Body of pancreas (tissue), 4 donors: Measurements from ENCODE around the gene VPS72. TPM values are rescaled to one million over a fixed set of nuclear protein-coding genes. Genes with fewer than 3 reads are reported as not detected.

Experiments used
- ATAC-seq: fragments of 150-250 bp; one replicate; pipeline ENCODE4 v1.9.1; 2016
- DNase-seq, 4 donors: peaks; one replicate each; pipeline ENCODE4 v3.0.0-alpha.2; 2019
- H3K27ac ChIP-seq, 4 donors: fragments of 200-600 bp; sonication (generic); 1 replicate in 3 of 4; 2 replicates in 1 of 4; pipeline versions ENCODE4 v1.5.1 to v1.6.1; 2016 to 2019; ENCODE audit warnings: mild to moderate bottlenecking in 1 of 4, mixed read lengths in 1 of 4, moderate library complexity in 1 of 4
- H3K27me3 ChIP-seq, 2 donors: fragments of 200-600 bp; sonication (generic); one replicate each; pipeline ENCODE4 v1.6.0; 2016; ENCODE audit warnings: mild to moderate bottlenecking in 1 of 2
- H3K36me3 ChIP-seq, 2 donors: fragments of 200-600 bp; sonication (generic); replicated peaks in 1 of 2; 2 replicates each; pipeline ENCODE4 v1.5.1; 2016; ENCODE audit warnings: low read depth in 2 of 2; ENCODE audit not compliant: insufficient read depth in 1 of 2
- H3K4me1 ChIP-seq: fragments of 200-600 bp; sonication (generic); one replicate; pipeline ENCODE4 v1.6.0; 2016
- H3K4me3 ChIP-seq, 2 donors: fragments of 200-600 bp; sonication (generic); 1 replicate in 1 of 2; 2 replicates in 1 of 2; pipeline ENCODE4 v1.5.1; 2016 to 2019
- H3K9me3 ChIP-seq, 3 donors: fragments of 200-600 bp; sonication (generic); 1 replicate in 2 of 3; 2 replicates in 1 of 3; pipeline ENCODE4 v1.5.1; 2016
- POLR2A ChIP-seq, 3 donors: fragments of 450-650 bp; IDR thresholded peaks; one replicate each; pipeline ENCODE4 v1.6.1; 2016; ENCODE audit warnings: antibody characterized with exemption in 3 of 3, mild to moderate bottlenecking in 2 of 3
- WGBS, 2 donors: methylation state at CpG; one replicate each; pipeline ENCODE4 v1.1.5; 2017; 5-methylcytosine and 5-hydroxymethylcytosine counted together
- intact Hi-C: fragments of 100-400 bp; cut with DNase I; formaldehyde crosslinking; loops from one replicate; pipeline ENCODE4 v1.15.1; 2023
- total RNA-seq, 2 donors: library from RNA; depleted of rRNA; stranded (reverse); fragments of >200 nt; gene quantifications; one replicate each; pipeline ENCODE4 v1.1.0, GENCODE V29; 2016
- TF ChIP-seq, protein P1 (sequence below), 7 experiments: fragments of 450-650 bp in 4 of 7; fragments of 200-600 bp in 3 of 7; sonication (generic) in 3 of 7; IDR thresholded peaks; one replicate each; pipeline ENCODE4 v1.5.1; 2016 to 2019; ENCODE audit warnings: antibody characterized with exemption in 7 of 7

The VPS72 gene
- total RNA-seq, 2 donors from 2014 or later = 6.9 to 19.2 TPM

DNA sequence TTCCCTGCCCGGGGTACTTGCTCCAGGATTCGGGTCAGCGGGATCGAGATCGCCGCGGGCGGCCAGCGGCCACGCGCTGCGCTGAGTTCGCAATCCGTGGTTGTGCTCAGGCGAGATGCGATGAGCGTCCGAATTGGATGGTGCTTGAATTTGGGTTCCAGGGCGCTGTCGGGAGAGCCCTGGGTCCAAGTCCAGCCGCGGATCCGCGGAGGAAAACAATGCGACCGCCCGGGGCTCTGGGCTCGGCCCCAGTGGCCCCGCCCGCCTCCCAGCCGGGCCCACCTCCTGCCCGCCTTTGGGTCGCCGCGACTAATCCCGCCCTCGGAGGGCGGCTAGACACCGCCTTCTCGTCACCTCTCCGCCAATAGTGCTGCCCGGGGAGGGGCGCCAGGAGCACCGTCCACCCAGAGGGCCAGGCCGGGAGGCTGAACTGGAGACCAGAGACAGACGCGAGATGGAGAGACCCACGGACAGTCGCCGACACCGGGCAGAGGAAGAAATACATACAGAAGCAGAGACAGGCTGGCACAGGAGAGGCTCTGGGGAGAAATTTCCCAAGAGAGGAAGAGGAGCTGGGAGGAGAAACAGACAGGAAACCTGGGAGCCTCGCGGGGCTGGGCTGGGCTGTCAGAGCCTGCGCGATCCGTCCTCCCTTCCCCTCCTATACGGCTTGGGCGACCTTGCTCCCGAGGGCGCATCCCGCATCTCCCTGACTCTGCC lies 43.4 kb downstream of the VPS72 start, which contains the start of gene SEMA6C:
SEMA6C (minus strand) TSS at position 220 of the 720 bp plus-strand sequence. CDS start 4,010 bp downstream, outside the sequence.
- H3K27ac ChIP-seq = peak within 1 kb of the TSS in 3 of 4 donors; percentile 3 to 46 (median 8)
- H3K4me3 ChIP-seq = peak within 1 kb of the TSS; percentile 41 to 50
- H3K9me3 ChIP-seq = no peaks in the 10 kb centered on the region
- no peaks in the 10 kb centered on the region for H3K36me3 ChIP-seq
- intact Hi-C loops = no loop called here
- 0 to 1% methylated on average over 18 to 48 of the region's 61 CpGs for WGBS, 2 donors
- ATAC-seq = peak; percentile 98
- H3K27me3 ChIP-seq = no peaks in the 10 kb centered on the region
- DNase-seq = peak; percentile 92 to 94 (median 94)
- peaks cover 21% of the 10 kb centered on the region for H3K4me1 ChIP-seq
- TF ChIP-seq, protein P1, sequence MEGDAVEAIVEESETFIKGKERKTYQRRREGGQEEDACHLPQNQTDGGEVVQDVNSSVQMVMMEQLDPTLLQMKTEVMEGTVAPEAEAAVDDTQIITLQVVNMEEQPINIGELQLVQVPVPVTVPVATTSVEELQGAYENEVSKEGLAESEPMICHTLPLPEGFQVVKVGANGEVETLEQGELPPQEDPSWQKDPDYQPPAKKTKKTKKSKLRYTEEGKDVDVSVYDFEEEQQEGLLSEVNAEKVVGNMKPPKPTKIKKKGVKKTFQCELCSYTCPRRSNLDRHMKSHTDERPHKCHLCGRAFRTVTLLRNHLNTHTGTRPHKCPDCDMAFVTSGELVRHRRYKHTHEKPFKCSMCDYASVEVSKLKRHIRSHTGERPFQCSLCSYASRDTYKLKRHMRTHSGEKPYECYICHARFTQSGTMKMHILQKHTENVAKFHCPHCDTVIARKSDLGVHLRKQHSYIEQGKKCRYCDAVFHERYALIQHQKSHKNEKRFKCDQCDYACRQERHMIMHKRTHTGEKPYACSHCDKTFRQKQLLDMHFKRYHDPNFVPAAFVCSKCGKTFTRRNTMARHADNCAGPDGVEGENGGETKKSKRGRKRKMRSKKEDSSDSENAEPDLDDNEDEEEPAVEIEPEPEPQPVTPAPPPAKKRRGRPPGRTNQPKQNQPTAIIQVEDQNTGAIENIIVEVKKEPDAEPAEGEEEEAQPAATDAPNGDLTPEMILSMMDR (IDR thresholded peaks at IDR 0.05) = peak in 1 of 7 experiments; percentile 7
- peak; percentile 43 to 71 (median 66) for TF ChIP-seq POLR2A (IDR thresholded peaks at IDR 0.05)

DNA sequence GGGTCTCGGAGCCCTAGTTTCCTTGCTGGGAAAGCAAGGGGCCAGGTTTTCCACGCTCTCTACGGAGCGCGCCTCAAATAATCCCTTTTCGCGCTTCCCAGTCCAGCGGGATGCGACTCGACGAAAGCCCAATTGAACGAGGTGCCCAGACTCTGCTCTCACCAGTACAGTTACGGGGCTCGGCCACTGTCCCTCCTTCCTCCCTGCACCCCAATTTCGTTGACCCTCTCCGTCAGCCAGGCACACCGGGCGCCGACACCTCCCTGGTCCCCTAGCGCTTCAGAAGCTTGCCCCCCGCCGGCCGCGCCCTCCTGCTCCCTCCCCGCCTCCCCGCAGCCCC lies 44.0 kb downstream of the VPS72 start:
- intact Hi-C loops = no loop called here
- WGBS, 2 donors = 2 to 6% methylated on average over 20 to 25 of the region's 26 CpGs
- DNase-seq = no peak

DNA sequence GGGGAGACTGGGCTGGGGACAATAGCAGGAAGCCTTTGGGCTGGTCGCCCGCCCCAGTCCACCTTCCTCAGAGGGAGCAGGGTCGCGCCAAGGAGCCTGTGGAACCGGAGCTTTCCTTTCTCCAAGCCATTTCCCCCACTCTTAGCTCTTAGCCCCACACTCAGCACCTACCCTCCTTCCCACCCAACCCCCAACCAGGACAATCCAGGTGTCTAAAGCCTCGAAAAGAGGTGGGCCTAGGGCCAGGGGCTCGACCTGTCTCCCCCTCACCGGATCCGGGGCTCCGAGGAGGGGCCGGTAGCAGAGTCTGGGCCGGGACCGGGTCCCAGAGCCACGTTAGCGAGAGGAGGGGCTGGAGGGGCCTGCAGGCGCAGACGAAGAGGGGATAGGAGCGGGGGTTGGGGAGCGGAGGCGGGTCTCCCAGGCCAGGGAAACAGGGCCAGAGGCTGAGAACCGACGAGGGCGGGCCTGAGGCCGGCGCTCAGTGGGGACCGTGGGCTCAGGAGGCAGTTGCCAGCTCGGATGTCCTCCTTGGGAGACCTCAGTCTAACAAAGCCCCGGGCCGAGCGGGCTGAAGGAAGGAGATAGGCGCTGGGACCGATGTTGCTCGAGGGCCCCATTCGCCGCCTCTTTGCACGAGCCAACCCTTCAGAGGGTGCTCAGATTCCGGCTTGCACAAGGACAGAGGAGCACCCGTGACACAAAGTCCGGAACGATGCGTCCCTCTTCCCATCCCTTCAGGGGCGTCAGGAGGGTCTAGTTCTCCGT lies 44.5 kb downstream of the VPS72 start:
- WGBS, 2 donors = 38 to 60% methylated on average over 26 to 43 of the region's 43 CpGs
- Histone ChIP-seq H3K27ac (no peak overlapping the region), H3K9me3 (no peaks in the 10 kb centered on the region), H3K27me3 (no peaks in the 10 kb centered on the region), H3K4me3 (no peak overlapping the region), H3K36me3 (no peaks in the 10 kb centered on the region), H3K4me1 (peaks cover 21% of the 10 kb centered on the region)
- ATAC-seq (peak; percentile 5), DNase-seq (no peak)
- intact Hi-C loops = no loop called here
- TF ChIP-seq, protein P1 (IDR thresholded peaks at IDR 0.05) = no peak
- TF ChIP-seq POLR2A (IDR thresholded peaks at IDR 0.05) = no peak

More for the DNA sequence above, 44.0 kb downstream of the VPS72 start:
- no peaks in the 10 kb centered on the region for H3K36me3 ChIP-seq
- ATAC-seq = peak; percentile 12
- TF ChIP-seq, protein P1 (IDR thresholded peaks at IDR 0.05) = no peak
- no peak for TF ChIP-seq POLR2A (IDR thresholded peaks at IDR 0.05)
- H3K27ac ChIP-seq = peak overlapping the region in 1 of 4 donors; percentile 8
- peaks cover 21% of the 10 kb centered on the region for H3K4me1 ChIP-seq
- no peaks in the 10 kb centered on the region for H3K9me3 ChIP-seq
- H3K27me3 ChIP-seq = no peaks in the 10 kb centered on the region
- H3K4me3 ChIP-seq = peak overlapping the region; percentile 41 to 50

DNA sequence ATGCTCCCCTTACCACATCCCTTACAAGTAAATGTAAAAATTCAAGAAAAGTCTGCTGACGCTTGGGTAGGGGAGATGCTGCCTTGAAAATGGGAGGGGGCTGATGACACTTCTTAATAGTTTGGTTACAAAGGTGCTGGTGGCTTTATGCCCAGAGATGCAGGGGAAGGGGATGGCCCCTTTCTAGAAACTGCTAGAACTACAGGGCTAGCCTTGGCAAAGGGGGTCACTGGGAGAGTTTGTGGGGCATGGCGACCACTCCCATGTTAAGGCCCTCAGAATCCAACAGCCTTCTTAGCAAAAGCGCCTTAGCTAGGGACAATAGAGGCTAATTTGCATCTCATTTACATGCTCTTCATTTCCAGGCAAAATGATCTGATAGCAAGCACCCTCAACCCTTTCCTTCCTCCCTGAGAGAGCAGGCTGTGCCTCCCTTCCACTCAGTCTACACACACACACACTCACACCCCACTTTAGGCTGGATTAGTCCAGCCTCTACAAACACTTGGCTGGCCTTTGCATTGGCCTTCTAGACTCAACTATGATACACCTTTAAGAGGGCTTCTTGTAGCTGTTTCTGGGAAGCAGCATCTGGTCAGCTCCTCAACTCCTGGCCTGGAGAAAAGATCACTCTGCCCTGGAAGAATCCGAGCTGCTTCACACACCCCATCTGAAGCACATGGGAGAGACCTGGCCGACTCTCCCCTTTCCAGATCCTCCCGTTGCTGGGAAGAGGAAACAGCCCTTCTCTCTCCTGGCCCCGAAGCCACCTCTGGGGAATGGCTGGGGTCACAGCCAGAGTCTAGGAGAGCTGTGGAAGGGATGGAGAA lies 45.3 kb downstream of the VPS72 start:
- DNase-seq = no peak
- H3K4me1 ChIP-seq = peaks cover 21% of the 10 kb centered on the region
- TF ChIP-seq POLR2A (IDR thresholded peaks at IDR 0.05) = no peak
- TF ChIP-seq, protein P1 (IDR thresholded peaks at IDR 0.05) = no peak
- H3K36me3 ChIP-seq = no peaks in the 10 kb centered on the region
- 61 to 95% methylated on average over 3 to 7 of the region's 7 CpGs for WGBS, 2 donors
- no peak for ATAC-seq
- H3K4me3 ChIP-seq = no peak overlapping the region
- intact Hi-C loops = no loop called here
- H3K27me3 ChIP-seq = no peaks in the 10 kb centered on the region
- H3K9me3 ChIP-seq = no peaks in the 10 kb centered on the region
- no peak overlapping the region for H3K27ac ChIP-seq
